Measurements from ENCODE around the gene TEX35.
"Not testable (repeated sequence)": the region's sequence is repeated elsewhere in the genome, so short reads cannot be mapped to it uniquely, and the experiment has no call there.

The TEX35 gene

DNA sequence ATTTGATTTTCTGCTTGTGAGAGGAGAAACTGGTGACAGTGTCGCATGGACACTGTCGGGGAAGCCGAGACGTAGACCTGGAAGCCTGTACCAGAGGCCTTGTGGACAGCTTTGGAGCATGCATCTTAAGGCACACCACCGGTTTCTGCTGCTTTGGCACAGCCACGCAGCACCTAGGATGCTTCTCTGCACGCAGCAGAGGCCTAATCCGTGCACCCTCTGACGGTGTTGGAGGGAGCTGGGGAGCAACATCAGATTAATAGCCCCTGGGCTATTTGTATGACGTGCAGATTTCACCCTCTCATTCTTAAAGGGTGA is 30.3 kb downstream of the TEX35 start:
- no peak for DNase-seq

DNA sequence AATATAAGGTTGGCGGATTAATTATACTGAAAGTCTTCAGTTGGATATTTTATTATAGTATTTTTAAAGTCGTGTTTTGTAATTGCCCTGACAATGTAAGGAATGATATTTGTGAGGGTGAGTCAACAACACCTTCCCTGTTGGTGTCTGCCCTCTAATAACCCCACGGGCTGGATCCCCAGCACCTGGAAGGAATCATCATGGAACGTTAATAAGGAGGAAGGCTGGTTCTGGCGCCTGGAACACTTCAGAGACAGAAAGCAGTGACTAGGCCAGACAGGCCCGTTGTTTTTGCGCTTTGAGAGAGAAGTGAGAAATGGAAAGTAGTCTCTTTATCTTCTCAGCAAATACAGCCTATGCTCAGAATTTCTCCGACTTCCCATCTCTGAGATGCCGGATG is 31.6 kb downstream of the TEX35 start:
- no peak for DNase-seq

GRCh38 chr1:178548108-178548507 is 35.2 kb downstream of the TEX35 start:
- DNase-seq = no peak

GRCh38 chr1:178551307-178551706 is 38.4 kb downstream of the TEX35 start:
- DNase-seq = no peak

GRCh38 chr1:178551940-178552339 is 39.0 kb downstream of the TEX35 start:
- no peak for DNase-seq

- no peak for DNase-seq
These were observed 39.9 kb downstream of the TEX35 start for GRCh38 chr1:178552856-178553255.

DNA sequence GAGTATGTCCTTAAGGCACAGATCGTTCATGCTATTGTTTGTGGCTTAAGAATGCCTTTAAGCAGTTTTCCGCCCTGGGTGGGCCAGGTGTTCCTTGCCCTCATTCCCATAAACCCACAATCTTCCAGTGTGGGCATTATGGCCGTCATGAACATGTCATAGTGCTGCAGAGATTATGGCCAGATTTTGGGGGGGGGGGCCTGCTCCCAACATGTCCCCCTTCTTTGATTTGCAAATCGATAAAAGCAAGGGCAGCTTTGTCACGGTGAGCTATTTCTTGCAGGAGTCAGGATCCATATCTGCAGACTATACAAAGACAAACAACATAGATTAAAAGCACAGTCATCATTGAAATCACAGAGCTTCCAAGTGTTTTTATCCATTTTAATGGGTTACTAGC is 41.4 kb downstream of the TEX35 start:
- not testable (repeated sequence) for DNase-seq

DNA sequence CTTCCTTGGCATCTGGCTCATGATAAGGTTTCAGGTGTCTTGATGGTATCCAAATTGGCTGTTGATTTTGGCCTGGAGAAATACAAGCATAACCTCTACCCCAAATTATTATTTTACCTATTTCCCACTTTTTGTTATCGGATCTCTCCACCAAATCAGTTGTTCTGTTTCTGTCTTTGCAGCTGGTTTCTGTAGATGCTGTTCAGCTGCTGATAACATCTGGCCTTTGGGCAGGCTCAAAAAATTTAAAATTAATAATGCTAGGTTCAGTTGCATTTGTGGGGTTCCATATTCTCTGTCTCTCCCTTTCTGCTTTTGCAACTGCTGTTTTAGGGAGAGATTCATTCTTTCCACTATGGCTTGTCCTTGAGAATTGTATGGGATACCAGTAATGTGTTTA is 42.7 kb downstream of the TEX35 start:
- not testable (repeated sequence) for DNase-seq

- DNase-seq = not testable (repeated sequence)
These were observed 45.9 kb downstream of the TEX35 start for GRCh38 chr1:178558816-178559215.

DNA sequence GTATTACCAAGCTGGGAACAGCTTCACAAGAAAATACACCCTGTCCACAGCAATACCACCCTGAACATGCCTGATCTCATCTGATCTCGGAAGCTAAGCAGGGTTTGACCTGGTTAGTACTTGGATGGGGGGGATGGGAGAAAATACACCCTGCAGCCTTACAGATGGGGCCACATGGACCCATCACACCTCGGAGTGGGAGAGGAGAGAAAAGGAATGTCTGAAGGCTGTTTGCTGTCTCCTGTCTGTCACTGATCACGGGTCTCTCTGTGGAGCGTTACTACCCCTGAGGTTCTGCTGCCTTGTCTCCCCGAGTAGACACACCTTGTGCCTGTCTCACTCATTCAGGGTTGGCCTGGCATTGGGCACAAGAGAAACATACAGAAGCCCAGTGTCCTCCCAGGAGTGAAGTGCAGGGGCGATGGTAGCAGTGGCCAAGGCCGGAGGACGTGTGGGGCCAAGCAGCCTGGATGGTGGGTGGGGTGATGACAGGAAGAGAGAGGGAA is 48.0 kb downstream of the TEX35 start:
- no peak for DNase-seq

DNA sequence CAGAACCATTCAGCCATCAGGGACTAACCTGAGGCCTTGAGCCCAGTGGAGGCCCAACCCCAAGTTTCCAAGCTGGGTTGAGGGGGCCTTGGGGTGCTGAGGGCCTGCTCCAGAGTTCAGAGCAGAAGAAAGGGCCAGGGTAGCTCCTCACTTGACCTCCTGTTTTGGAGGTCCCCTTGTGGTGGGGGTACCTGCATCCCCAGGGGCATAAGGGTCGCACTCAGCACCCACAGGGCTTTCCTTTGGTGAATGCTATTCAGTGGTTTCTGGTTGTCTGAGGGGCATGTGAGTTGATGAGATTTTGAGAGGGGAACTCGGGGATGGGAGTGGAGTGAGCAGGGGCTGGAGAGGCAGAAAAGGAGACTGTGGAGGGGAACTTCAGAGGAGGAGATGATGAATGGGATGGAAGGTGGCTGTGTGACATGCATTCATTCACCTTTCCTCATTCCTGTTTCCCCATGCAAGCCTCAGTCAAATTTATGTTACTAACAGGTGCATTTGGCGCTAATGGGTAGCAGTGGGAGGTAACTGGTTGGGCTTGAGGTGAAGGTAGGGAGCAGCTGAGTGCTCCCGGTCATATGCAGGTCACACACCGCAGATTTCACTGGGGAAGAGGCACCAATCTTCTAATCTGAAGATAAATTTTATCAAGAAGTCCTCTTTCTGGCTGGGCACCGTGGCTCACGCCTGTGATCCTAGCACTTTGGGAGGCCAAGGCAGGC is 50.4 kb downstream of the TEX35 start:
- no peak for DNase-seq

GRCh38 chr1:178564086-178564782 is 51.3 kb downstream of the TEX35 start:
- DNase-seq = no peak

- DNase-seq = no peak
These were observed 51.9 kb downstream of the TEX35 start for GRCh38 chr1:178564783-178565180.

- DNase-seq = no peak
These were observed 52.7 kb downstream of the TEX35 start for GRCh38 chr1:178565586-178565985.

- peak; percentile 6 for DNase-seq
These were observed 53.3 kb downstream of the TEX35 start for GRCh38 chr1:178566187-178566586.

- no peak for DNase-seq
These were observed 58.9 kb downstream of the TEX35 start for GRCh38 chr1:178571807-178572206.
